ENCODE data around the gene SNX10. TPM values are rescaled to one million over a fixed set of nuclear protein-coding genes. Genes with fewer than 3 reads are reported as not detected.

The SNX10 gene
- total RNA-seq, 3 donors from 2014 or later: 1.9 to 5.7 (median 4.7) TPM

DNA sequence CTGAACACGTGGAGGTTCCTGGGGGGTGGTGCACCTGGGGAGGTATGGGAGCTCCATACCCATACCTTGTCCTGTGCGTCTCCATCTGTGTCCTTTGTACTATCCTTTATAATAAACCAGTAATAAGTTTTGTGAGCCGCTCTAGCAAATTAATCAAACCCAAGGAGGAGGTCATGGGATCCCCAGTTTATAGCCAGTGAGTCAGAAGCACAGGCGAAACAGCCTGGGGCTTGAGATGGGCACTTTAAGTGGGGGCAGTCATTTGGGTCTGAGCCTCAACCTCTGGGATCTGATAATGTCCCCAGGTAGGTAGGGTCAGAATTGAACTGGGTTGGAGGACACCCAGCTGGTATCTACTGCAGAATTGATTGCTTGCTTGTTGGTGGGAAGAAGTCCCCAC is 16.9 kb downstream of the SNX10 start:
- ATAC-seq: no peak
- no peaks in the 10 kb centered on the region for H3K4me1 ChIP-seq (ENCODE audit: low read depth)
- intact Hi-C loops (cut with DNase I, micrococcal nuclease): no loop called here

GRCh38 chr7:26309089-26309488 is 17.4 kb downstream of the SNX10 start:
- no peak for DNase-seq
- Histone ChIP-seq H3K4me3 (no peak overlapping the region), H3K9me3 (no peaks in the 10 kb centered on the region), H3K36me3 (ENCODE audit: low read depth) (no peaks in the 10 kb centered on the region), H3K4me1 (ENCODE audit: low read depth) (no peaks in the 10 kb centered on the region)
- ATAC-seq: no peak
- intact Hi-C loops (cut with DNase I, micrococcal nuclease): no loop called here
- no peak for TF ChIP-seq CTCF (IDR thresholded peaks at IDR 0.05)

More for the DNA sequence above, 16.9 kb downstream of the SNX10 start:
- Histone ChIP-seq H3K36me3 (ENCODE audit: low read depth) (no peaks in the 10 kb centered on the region), H3K4me3 (no peak overlapping the region), H3K9me3 (no peaks in the 10 kb centered on the region)
- TF ChIP-seq CTCF (IDR thresholded peaks at IDR 0.05): no peak
- no peak for DNase-seq

DNA sequence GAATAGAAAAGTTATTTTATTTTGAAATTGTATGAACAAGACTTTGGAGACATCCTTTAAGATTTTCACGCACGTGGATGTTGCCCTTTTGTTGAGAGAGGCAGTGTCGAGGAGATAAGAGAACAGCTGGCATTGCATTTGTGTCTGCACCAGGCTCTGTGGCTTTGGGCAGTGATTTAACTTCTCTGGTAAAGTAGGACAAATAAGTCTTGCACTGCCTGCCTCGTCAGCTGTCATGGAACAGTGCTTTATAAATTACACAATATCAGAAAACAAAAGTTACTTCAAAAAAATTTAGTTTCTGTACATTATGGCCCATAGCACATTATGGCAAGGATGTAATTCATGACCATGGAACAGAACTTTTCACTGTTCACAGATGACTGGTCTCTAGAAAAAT is 20.1 kb downstream of the SNX10 start:
- H3K4me1 ChIP-seq (ENCODE audit: low read depth): no peaks in the 10 kb centered on the region
- intact Hi-C loops (cut with DNase I, micrococcal nuclease): no loop called here
- DNase-seq (no peak), ATAC-seq (peak; percentile 18)
- no peaks in the 10 kb centered on the region for H3K36me3 ChIP-seq (ENCODE audit: low read depth)
- TF ChIP-seq CTCF (IDR thresholded peaks at IDR 0.05): no peak
- H3K9me3 ChIP-seq: no peaks in the 10 kb centered on the region
- no peak overlapping the region for H3K4me3 ChIP-seq

DNA sequence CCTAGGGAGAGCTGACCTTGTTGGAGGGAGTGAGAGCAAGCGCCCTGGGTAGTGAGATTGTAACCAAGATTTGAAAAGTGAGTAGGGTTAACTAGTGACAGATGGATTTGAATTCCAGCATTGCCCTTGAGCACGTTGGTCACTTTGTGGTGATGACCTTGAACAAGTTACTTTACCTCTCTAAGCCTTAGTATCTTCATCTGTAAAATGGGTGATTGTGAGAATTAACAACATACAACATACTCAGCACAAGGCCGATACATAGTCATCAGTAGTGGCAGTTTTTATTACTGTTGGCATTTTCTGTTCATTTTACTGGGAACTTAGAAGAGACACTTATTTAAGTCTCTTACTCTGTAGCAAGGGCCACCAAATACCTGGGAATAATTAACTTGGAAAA is 25.5 kb downstream of the SNX10 start:
- intact Hi-C loops (cut with DNase I, micrococcal nuclease): no loop called here
- no peak overlapping the region for H3K4me3 ChIP-seq

DNA sequence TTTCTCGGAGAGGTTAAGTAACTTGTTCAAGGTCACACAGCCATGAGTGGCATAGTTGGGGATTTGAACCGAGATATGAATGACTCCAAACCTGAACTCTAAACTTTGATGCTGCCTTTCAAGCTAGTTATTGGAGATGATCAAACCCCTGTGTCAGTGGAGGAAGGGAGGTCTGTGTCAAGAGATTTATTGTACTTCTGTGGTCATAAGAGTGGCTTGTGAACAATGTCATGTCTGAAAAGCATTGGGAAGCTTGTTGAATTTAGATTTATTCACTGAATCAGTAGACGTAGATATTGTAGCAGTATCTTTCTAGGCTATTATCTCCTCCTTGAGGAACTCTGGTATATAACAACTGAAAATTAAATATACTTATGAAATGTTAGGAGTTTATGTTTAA is 27.3 kb downstream of the SNX10 start:
- Histone ChIP-seq H3K4me3 (no peak overlapping the region), H3K36me3 (ENCODE audit: low read depth) (no peaks in the 10 kb centered on the region), H3K4me1 (ENCODE audit: low read depth) (no peaks in the 10 kb centered on the region), H3K9me3 (no peaks in the 10 kb centered on the region)
- DNase-seq (no peak), ATAC-seq (no peak)
- intact Hi-C loops (cut with DNase I, micrococcal nuclease): no loop called here
- no peak for TF ChIP-seq CTCF (IDR thresholded peaks at IDR 0.05)

More for the DNA sequence above, 25.5 kb downstream of the SNX10 start:
- DNase-seq (no peak), ATAC-seq (no peak)
- Histone ChIP-seq H3K9me3 (no peaks in the 10 kb centered on the region), H3K36me3 (ENCODE audit: low read depth) (no peaks in the 10 kb centered on the region), H3K4me1 (ENCODE audit: low read depth) (no peaks in the 10 kb centered on the region)
- no peak for TF ChIP-seq CTCF (IDR thresholded peaks at IDR 0.05)

GRCh38 chr7:26319636-26320035 is 28.0 kb downstream of the SNX10 start:
- Histone ChIP-seq H3K9me3 (no peaks in the 10 kb centered on the region), H3K4me1 (ENCODE audit: low read depth) (no peaks in the 10 kb centered on the region), H3K36me3 (ENCODE audit: low read depth) (no peaks in the 10 kb centered on the region), H3K4me3 (no peak overlapping the region)
- TF ChIP-seq CTCF (IDR thresholded peaks at IDR 0.05): no peak
- DNase-seq: no peak
- intact Hi-C loops (cut with DNase I, micrococcal nuclease): no loop called here
- ATAC-seq: no peak
